Skin epidermis (tissue), 12 donors: Measurements from ENCODE around the gene TNRC6C.

Experiments used
- H3K27ac ChIP-seq, 21 experiments: fragments of 200-600 bp; sonication (generic) in 11 of 21; one replicate each; pipeline ENCODE4 v1.5.0; 2020; ENCODE audit warnings: mild to moderate bottlenecking in 3 of 21, inconsistent platforms in 2 of 21, moderate library complexity in 2 of 21
- H3K4me3 ChIP-seq, 7 experiments: fragments of 200-600 bp; sonication (generic) in 2 of 7; one replicate each; pipeline ENCODE4 v1.5.0; 2020; ENCODE audit warnings: inconsistent platforms in 2 of 7, mild to moderate bottlenecking in 2 of 7, moderate library complexity in 1 of 7

TNRC6C gene, protein sequence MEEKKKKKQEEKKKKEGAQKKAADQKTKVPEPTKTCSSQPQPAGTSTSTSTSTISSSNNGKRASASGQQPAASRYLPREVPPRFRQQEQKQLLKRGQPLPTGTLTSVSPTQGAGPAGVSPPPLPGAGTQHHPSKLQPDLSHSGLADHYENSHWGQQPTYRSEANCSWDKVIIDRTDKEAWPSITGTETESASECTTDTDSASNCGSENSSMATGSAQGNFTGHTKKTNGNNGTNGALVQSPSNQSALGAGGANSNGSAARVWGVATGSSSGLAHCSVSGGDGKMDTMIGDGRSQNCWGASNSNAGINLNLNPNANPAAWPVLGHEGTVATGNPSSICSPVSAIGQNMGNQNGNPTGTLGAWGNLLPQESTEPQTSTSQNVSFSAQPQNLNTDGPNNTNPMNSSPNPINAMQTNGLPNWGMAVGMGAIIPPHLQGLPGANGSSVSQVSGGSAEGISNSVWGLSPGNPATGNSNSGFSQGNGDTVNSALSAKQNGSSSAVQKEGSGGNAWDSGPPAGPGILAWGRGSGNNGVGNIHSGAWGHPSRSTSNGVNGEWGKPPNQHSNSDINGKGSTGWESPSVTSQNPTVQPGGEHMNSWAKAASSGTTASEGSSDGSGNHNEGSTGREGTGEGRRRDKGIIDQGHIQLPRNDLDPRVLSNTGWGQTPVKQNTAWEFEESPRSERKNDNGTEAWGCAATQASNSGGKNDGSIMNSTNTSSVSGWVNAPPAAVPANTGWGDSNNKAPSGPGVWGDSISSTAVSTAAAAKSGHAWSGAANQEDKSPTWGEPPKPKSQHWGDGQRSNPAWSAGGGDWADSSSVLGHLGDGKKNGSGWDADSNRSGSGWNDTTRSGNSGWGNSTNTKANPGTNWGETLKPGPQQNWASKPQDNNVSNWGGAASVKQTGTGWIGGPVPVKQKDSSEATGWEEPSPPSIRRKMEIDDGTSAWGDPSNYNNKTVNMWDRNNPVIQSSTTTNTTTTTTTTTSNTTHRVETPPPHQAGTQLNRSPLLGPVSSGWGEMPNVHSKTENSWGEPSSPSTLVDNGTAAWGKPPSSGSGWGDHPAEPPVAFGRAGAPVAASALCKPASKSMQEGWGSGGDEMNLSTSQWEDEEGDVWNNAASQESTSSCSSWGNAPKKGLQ (N-terminal part only)

DNA sequence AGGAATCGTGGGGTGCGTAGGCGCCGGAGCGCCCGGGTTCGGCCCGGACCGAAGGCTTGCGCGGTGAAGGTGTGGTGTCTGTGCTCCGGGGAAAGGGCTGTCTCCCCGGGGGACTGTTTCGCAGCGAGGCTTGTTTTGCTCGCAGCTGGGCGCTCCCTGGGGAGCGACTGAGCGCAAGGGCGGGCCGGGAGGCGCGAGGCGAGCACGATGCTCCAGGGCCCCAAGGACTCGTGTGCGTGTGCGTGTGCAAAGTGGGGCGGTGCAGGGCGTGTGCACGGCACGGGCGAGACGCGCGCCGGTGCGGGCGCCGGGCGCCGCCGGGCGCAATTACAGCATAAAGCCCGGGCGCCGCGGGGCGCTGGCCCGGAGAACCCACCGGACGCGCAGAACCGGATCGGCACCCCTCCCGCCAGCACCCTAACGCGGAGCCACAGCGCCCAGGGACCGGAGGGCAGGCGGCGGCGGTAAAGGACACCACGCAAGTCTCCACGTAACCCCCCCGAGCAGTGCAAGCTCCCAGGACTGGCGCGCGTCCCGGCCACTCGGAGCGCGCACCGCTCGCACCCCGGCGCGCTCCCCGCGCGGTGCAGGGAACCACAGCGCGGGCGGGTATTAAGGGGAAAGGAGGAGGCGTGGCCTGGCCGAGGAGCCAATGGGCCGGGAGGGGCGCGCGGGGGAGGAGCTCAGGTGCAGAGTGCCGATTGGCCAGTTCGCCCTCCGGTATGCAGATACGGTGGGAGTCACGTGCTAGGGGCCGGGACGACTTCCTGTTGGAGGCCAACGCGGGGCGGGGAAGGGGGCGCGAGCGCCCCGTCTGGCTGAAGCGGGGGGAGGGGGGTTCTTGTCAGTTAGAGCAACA is at the start of gene TNRC6C:
Gene TNRC6C (plus strand): TSS at position 847 of the 859 bp plus-strand sequence. CDS start 45,504 bp downstream, outside the sequence.
- Histone ChIP-seq H3K4me3 (peak within 1 kb of the TSS; percentile 57 to 79 (median 63)), H3K27ac (peak within 1 kb of the TSS in 20 of 21 experiments; percentile 46 to 92 (median 76))

DNA sequence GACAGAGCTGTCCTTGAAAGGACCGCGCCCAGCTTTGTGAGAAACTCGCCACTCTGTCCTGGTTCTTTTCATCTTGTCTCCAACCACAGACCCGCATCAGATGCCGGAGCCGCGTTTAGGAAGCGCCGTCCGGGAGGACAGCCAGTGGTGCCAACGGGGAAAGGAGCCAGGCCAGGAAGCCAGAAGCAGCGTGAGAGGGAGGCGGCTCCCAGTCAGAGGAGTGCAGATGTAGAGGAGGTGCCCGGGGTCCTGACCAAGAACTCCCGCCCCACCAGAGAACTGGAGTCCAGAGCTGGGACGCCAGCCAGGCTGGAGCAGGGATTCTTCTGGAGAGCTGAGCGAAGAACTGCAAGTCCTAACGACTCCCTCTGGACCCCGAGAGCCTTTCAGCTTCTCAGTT is 49.3 kb upstream of the TNRC6C start:
- H3K4me3 ChIP-seq = no peak overlapping the region
- H3K27ac ChIP-seq = peak overlapping the region in 1 of 21 experiments; percentile 14

DNA sequence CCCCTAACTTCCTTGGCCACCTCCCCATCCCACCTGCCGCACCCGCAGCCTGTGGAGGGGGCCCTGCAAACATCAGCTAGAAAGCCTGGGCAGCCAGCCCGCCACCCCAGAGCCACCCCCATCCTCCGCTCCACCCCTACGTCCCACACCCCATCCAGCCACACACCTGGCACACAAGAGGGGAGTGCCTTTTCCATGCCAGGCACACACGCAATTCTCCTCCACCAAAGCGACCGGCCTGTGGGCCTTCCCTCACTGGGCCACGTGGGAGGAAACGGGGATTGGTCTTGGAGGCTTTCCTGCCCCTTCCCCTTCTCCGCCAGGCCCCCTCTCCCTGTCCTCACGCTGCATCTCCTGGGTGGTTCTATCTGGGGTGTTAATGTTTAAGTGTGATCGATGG is 48.7 kb upstream of the TNRC6C start:
- H3K4me3 ChIP-seq = no peak overlapping the region
- H3K27ac ChIP-seq = no peak overlapping the region

DNA sequence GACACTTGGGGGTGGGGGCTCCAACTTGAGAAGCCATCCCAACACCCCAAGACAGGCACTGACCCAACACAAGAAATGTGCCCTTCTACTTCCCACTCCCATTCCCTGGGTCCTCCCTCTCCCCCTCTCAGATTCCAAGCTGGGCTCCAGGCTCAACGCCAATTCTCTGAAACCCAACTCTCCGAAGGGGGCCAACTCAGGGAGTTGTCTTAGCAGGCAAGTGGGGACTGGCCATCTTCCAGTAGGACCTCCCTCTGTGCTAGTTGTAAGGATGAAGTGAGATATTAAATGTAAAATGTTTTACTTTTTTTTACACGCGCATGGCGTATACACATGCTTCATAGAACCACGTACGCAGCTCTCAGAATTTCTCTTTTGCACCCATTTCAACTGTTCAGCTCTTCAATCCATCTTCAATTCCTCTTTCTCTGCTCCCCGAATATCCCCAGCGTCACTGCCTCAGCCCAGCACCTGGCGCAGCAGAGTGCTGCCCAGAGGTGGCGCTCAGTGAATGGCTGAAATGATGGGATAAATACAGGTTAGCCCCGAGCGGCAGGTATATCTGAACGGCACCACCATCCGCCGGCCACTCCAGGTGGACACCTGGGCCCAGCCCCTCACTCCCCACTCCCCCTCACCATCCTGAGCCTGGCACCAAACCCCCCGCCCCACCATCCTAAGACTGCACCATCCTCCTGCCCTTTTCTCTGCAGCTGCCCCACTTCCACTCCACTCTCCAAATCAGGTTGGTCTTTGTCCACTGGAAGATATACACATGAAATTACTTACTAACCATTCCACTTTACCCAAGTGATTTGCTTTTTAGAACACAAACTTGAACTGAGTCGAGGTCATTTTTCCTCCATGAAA is 43.9 kb upstream of the TNRC6C start:
- no peak overlapping the region for H3K4me3 ChIP-seq
- H3K27ac ChIP-seq = no peak overlapping the region

DNA sequence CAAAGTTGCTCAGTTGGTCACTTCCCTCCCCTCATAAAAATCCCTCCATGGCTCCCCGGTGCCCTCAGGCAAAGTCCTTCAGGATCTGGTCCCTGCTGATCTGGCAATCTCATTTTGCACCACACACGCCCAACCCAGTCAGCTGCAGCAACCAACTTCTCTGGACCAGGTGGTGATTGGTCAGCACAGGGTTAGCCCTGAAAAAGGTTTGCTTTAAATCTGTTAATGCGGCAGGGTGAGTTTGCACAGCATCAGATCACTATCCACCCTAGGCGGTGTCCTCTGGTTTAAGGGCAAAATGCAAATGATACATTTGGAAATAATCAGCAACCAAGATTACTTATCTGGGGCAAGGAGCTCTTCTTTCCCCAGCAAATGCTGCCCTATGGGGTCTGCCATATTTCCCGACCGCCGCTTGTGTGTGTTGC is 42.9 kb upstream of the TNRC6C start:
- Histone ChIP-seq H3K27ac (no peak overlapping the region), H3K4me3 (no peak overlapping the region)

DNA sequence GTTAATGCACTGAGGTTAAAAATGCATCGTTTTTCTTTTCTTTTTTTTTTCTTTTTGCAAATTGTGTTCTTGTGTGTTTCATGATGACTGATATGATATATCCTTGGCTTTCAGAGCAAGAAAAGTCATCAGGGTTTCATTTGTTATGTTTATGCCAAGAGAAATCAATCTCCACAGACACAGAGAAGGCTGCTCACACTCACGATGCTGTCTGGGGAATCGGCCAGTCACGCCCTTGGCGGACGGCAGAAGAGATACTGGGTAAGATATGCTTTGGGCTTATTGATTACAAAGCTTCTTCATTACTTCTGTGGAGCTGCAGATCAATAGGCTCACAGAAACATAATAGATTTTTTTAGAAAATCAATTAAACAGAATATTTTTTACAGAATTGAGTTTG is 42.2 kb upstream of the TNRC6C start:
- no peak overlapping the region for H3K4me3 ChIP-seq

DNA sequence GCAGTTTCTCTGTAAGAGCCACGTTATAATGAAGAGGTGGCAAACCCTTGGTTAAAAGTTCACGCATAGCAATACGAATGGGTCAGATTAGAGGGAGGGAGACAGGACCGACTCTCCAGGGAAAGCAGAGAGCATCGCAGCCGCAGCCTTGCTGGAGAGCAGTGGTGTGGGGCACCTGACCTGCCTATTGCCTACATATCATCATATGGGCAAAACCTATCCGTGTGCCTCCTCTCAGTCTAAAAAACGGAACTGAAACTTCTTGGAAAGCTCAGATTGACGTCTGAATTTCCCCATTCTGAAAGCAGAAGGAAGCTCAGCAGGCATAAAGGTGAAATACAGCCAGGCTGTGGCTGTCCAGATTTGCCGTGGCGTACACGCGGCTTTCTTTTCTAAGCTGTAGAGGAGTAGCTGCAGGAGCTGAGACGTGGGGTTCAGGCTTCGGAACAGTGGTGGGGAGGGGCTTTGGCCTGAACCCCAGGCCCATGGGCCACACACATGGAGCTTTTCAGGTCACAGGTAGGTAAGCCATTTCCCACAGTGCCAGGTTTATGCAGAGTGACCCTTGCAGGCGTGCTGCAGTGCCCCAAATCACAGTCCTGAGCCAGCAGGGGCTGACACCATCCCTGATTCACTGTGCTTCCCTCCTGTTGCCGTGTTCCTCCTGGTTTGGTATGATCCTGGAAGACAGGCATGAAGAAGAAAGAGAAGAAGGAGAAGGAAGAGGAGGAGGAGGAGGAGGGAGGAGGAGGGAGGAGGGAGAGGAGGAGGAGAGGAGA is 41.6 kb upstream of the TNRC6C start:
- H3K27ac ChIP-seq = no peak overlapping the region
- H3K4me3 ChIP-seq = no peak overlapping the region

More for the DNA sequence above, 42.2 kb upstream of the TNRC6C start:
- H3K27ac ChIP-seq = no peak overlapping the region

DNA sequence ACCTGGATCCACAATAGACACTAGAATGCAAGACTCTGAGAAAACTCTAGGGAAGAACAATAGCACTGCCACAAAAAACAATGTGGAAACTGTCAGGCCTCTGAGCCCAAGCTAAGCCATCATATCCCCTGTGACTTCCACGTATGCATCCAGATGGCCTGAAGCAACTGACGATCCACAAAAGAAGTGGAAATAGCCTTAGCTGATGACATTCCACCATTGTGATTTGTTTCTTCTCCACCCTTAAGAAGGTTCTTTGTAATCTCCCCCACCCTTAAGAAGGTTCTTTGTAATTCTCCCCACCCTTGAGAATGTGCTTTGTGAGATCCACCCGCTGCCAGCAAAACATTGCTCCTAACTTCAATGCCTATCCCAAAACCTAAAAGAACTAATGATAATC is 39.2 kb upstream of the TNRC6C start:
- Histone ChIP-seq H3K27ac (no peak overlapping the region), H3K4me3 (no peak overlapping the region)

DNA sequence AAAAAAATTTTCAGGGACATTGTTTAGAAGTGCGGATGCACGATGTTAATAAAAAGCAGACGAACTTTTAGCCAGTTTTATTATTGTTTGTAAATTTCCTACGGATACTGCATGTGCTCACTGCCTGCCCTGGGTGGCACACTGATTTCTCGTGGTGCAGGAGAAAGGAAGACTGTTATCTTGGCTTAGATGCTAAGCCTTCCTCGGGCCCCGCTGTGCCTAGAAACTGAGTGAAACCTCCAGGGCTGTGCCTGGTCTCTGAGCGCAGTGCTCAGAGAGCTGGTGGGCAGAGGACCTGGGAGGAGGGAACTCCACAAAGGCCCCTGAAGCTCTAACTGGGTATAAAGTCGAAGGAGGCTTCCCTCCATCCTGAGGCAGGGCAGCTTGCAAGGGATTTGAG is 35.4 kb upstream of the TNRC6C start:
- H3K27ac ChIP-seq = no peak overlapping the region
- H3K4me3 ChIP-seq = no peak overlapping the region

DNA sequence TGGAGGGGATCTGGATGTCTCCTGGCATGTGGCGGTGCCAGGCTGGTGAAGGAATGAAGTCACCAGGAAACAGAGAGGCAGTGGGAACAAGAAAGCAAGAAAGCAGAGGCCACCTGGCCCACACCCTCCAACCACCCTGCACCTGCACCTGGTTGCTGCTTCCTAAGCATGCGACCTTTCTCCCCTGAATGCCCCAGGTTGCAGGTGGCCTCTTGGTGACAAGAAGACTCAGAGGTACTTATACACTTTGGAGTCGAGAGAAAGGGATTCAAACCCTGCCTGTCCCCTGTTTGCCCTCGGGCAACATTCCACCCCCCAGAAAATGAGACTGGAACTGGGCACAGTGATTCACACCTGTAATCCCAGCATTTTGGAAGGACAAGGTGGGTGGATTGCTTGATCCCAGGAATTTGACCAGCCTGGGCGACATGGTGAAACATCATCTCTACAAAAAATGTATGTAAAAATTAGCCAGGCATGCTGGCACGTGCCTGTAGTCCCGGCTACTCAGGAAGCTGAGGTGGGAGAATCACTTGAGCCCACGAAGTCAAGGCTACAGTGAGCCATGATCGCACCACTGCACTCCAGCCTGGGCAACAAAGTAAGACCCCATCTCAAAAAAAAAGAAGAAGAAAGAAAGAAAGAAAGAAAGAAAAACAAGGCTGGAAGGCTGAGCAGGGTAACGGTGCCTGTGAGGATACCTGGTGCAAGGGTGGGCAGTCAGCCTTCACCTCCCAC is 34.6 kb upstream of the TNRC6C start:
- H3K4me3 ChIP-seq = no peak overlapping the region
- no peak overlapping the region for H3K27ac ChIP-seq

DNA sequence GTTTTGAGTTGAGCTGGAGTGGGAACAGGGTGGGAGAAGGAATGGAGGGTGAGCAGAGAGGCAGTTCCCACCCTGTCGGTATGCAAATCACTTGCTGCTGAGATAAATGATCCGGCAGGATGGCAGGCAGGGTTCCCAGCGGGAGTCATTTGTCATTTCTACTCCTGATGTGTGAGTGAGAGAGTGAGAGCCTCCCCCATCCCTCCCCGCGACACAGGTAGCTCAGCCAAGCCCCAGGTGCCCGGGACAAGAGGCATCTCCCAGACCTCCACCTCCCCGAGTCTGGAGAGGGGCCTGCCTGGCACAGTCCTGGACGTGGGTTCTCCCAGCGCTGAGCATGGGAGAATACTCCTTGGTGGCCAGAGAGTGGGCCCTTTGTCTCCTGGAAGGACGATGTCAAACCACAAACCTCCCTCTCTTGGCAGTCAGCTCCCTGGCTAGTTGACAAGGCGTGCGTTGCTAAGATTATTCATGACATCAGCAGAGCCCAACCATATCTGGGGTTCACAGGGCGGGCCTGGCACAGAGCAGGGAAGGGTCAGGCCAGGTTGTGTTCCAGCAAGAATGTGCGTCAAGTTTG is 33.7 kb upstream of the TNRC6C start:
- no peak overlapping the region for H3K4me3 ChIP-seq
- H3K27ac ChIP-seq = no peak overlapping the region

DNA sequence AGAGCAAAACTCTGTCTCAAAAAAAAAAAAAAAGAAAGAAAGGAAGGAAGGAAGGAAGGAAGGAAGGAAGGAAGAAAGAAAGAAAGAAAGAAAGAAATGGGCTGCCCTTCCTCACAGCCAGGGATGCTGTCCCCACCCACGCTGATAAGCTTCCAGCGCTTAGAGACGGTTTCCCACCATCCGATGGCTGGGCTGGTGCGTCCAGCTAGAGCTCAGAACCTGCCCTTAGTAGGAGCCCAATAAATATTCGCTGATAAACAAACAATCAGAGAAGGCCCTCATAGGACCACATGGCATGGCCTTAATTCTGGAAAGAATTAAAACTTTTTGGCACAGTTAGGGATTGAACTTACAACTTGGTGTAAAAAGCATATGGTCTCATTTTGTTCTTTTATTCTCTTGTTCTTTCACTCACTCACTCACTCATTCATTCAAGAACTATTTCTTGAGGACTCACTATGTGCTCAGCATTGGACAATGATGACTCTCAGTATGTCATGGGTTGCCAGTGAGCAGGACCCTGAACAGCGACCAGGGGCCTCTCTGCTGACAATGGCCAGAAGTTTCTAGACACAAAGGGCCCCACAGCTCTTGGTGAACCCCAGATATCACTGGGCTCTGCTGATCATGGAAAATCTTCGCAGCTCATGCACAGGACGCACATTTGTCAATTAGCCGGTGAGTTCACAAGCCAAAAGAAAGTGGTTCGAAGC is 32.5 kb upstream of the TNRC6C start:
- Histone ChIP-seq H3K4me3 (no peak overlapping the region), H3K27ac (no peak overlapping the region)

DNA sequence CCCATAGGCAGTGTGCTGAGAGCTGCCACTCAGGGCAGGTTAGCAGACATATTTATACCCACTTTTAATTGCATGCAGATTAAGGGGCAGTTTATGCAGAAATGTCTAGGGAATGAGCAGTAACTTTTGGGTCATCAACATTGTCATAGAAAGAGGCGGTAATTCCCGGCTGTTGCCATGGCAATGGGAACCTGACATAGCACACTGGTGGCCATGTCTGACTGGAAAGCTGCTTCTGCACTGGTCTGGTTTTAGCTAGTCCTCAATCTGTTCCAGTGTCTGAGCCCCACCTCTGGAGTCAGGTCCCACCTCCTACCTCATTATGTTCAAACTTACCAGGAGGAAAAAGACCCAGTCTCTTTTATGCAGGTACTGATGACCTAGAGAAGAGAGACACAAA is 31.5 kb upstream of the TNRC6C start:
- H3K4me3 ChIP-seq = no peak overlapping the region
- no peak overlapping the region for H3K27ac ChIP-seq

DNA sequence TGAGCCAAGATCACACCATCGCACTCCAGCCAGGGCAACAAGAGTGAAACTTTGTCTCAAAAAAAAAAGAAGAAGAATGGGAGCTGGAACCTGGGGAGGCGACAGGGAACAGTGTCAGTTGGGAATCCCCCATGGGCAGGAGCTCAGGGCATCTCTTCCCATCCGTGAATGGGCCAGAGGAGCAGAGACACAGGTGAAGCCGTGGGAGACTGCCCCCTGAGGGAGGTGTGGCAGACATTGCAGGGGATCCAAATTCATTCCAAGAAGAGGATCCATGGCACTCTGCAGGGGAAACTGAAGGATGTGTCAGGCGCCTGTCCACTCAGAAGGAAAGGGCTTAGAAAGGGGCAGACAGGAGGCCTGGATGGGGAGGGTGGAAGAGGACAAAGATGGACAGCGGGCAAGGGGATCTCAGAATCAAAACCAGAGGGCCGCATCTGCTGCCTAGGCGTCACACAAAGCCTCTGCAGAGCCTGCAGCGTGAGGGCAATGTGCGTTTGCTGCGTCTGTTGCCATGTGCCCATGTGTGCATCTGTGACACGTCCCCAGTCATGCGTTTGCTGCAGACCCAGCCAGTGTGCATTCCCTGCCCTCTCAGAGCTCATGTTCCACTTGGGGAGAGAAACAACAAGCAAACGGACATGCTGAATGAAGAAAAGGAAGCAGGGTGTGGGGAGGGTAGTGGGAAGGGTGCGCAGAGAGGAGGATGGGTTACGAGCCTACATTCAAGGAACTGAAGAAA is 30.6 kb upstream of the TNRC6C start:
- no peak overlapping the region for H3K27ac ChIP-seq

DNA sequence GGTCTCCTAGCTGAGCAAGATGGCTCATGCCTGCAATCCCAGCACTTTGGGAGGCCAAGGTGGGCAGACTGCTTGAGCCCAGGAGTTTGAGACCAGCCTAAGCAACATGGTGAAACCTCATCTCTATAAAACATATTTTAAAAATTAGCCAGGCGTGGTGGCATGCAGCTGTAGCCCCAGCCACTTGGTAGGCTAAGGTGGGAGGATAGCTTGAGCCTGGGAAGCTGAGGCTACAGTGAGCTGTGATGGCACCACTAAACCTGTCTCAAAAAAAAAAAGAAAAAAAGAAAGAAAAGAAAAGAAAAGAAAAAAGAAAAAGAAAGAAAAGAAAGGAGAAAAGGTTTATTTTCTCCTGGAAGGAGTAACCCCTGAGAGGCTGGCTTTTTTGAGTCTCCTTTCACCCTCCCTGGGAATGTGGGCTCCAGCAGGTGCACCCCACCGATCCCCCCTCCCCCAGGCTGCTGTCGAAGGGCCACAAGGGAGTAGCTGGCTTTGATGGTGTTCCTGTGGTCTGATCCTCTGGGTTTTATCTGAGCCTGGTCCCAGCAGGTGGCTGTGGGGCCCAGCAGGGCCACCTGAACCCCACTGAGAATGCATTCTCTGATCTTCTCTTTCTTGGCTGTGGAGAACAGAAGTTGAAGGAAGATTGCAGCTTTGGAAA is 29.9 kb upstream of the TNRC6C start:
- Histone ChIP-seq H3K27ac (no peak overlapping the region), H3K4me3 (no peak overlapping the region)

More for the DNA sequence above, 30.6 kb upstream of the TNRC6C start:
- H3K4me3 ChIP-seq = no peak overlapping the region
